HG02973 (cell line): ENCODE measurements around the gene RSL24D1.

ENCODE experiments used
- ATAC-seq: cut with Tn5 transposase; IDR thresholded peaks from one replicate; pipeline ENCODE4 v1.9.1; 2021; ENCODE audit warnings: moderate library complexity; ENCODE audit not compliant: unreplicated experiment

The RSL24D1 gene

DNA sequence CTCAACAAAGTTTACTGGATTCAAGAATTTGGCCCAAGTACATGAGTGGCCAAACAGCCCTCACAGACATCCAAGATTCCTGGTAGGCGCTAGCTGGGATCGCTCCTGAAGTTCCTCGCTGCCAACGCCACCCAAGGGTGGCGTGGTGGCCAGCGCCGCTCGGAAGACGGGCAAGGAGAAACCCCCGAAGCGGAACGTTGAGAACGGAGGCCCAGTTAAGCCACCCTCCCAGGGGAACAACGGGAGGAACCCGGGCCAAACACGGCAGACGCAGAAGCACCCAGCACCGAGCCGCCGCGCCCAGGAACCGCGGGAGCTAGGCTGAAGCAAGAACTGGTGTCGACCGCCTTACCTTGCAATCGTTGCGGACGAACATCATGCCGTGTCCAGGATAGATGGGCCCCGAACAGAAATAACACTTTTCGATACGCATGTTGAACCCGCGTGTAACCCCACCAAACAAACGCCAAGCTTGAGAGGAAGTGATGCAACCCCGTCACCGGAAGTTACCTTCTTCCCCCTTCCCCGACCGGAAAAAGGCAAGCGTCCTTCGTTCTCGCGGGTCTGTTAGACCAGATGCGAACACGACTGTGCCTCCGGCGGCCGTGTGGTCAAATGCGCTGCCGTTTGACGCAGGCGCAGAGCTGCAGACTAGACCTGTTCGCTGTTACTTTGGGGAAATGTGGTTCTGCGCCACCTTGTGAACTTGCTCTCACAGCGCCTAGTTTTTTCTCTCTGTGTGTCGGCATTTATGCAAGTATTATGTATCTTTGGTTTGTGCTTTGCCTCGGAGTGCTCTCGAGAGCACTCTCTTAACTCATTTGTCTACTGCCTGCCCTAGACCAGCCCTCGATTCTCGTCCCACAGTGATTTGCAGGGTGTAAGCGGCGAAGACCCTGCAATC lies at the start of gene RSL24D1:
Gene RSL24D1, minus strand, starts transcription at position 484 of the 904 bp plus-strand sequence. Its CDS starts 51 bp downstream, at position 433.
- peak; percentile 95 for ATAC-seq

DNA sequence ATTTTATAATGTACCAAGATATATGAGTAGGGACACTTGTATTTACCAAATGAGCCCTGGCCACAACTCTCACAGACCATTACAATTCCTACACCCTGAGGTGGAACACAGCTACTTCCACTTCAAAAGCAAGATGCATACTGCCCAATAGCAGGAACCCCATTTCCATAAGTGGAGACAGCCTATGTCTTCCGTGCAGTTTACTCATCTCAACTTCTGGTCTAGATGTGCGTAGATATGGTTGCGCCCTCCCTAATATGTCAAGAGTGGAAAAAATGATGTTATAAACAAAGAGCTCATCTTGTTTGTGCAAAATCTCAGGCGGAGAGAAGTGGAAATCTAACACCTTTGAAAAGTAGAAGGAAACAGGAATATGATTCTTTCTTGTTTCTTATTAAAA lies 48.3 kb upstream of the RSL24D1 start:
- no peak for ATAC-seq

DNA sequence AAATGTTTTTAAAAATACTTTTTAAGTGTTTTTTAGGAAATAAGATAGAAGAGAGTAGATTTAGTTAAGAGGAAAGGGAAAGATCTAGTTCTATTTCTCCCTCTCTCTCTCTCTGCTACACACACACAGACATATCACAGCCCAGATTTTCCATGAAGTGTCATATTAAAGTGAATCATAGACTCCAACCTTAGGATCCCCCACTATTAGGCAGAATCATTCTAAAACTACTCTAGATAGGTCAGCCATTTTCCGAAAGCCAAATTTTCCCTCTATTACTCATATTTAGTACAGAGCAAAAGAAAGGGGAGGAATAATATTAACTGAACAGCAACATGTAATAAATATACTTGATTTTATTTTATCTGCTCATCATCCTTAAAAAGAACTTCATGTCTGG lies 45.1 kb upstream of the RSL24D1 start:
- no peak for ATAC-seq

DNA sequence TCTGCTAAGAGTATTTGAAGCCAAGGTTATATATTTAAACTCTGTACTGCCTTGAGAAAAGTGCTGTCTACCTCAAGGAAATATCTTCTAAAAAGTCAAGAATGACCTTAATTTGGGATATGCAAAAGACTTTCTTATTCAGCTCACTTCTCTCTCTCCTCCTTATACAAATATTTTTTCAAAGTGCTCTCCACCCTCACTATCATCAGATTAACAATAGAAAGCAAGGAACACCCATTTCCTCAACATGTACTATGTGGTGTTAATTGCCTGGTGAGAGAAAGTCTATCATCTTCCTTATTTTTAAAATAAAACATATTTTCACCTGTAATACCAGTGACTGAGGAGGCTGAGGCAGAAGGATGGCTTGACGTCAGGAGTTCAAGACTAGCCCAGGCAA lies 44.4 kb upstream of the RSL24D1 start:
- ATAC-seq = no peak

DNA sequence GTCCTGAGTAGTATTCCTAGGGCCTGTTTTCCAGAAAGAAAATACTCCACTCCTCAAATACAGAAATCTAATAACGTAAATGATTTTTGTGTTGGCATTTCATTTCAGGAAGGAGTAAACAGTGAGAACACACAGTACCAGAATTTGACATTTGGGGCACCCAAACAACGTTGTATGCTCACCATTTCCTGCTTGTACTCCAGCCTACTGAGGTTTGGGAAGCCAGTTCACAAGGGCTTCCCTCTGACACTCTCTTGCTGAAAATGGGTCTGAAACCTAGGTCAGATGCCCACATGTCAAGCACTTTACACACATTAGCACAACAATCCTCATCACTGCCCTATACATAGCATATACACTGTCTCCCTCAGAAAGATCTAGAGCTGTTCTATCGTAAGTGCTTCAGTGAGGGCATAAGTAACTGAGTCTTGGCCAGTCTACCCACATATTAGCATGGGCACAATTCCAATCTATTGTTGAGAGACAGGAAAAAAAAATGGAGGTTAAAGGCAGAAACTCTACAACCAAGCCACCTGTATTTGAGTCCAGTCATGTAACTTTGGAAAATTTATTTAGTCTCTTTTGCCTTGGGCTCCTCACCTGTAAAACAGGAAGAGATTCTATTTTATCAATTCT lies 43.5 kb upstream of the RSL24D1 start:
- ATAC-seq = no peak

DNA sequence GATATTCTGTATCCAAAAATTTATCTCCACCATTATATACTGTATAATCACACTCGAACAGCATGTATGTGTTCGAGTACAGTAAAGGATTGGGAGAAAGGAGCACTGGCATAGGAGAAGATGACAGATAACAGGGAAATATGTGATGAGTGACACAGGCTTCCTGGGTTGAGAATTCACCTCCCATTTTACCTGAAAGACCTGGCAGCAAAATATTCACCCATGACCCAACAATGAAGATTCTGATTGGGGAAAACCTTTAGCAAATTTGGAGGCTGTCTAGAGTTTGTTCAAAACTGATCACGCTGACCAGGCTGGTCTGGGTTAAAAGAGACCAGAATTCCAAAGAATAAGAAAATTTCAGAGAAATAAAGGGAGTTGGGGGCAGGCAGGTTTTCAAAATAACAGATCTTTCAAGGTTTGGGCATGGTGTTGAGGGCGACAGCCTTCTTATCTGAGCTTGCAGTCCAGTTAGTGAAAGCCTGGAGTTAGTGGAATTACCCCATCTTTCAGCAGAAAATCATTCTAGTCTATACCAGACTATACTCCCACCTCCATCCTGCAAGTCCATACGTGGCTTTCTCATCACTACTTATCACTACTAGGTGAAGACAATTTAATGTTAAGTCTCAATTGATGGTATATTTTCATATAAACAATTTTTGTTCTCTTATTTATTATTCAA lies 42.8 kb upstream of the RSL24D1 start:
- no peak for ATAC-seq

DNA sequence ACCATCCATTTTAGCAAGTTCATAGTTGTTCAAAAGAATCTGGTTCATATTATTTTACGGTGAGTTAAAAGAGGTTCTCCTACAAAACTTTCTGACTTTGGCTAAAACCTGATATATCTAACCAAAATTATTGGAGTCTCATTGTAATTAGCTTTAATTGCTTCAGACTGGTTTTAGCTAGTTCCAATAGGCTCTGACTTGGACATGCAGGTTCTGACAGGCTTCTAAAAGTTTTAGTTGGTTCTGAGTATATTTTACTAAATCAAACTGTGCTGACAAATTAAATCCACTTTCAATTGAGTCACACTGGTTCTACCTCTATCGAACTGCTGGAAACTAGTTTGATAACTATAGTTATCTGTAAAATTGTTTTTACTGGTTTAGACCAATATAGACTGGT lies 42.1 kb upstream of the RSL24D1 start:
- ATAC-seq = no peak

DNA sequence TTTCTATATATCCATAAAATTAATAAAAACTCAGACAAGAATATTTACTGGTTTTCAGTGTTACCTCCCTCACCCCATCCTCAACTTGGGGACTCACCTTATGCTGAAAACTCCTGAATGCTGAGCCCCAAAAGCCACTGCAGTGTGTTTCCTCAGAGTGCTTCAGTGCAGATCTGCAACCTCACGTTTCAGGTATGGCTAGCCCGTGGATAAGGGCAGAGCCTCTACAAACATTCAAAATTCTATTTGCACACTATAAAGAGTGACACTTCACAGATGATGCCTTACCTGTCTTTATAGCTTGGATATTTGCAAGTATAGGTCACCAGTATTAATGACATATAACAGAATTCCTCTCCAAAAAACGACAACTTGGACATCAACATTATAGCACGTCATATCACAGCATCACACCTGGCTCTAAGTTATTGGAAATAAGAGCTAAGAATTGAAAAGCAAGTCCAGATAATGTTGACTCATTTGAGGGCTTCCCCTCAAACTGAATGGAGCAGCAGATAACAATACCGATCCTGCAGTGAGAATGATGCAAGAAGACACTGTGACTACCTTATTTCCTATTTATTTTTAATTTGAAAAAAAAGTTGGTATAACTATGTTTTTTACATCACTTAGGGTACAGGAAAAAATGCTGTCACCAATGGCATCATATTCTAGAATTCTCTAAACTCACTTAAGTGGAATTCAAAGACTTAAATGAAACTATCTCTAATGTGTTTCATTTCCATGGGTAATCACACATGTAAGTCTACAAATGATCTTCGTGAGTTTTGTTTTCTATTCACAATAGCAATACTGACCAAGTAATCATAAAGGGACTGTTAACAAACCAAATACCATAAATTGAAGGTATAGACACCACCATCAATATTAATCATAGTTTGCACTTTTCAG lies 40.7 kb upstream of the RSL24D1 start:
- ATAC-seq = no peak

DNA sequence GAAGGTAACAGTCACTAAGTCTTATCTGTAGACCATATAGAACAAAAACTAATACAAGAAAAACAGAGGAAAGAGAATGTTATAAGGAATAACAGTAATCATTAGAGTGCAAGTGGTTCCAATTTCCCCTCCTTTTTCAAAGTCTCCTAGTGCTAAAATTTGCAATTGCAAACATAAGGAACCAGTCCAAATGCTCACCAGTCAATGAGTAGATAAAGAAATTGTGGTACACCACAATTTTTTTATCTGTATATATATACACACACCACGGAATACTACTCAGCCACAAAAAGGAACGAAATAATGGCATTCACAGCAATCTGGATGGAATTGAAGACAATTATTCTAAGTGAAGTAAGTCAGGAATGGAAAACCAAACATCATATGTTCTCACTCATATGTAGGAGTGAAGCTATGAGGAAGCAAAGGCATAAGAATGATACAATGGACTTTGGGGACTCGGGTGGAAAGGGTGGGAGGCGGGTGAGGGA lies 38.9 kb upstream of the RSL24D1 start:
- no peak for ATAC-seq

DNA sequence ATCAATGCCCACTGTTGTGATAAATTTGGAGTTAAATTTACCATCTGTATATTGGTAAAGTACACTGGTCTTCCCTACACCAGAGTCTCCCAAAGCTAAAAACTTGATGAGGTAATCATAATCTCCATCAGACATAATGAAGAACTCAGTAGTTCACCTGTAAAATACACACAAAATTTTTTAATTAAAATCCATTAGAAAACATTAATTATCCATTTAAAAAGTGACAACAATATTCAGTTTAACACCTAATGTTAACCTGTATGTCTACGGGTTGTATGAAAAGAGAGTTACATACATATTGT lies 38.0 kb upstream of the RSL24D1 start:
- no peak for ATAC-seq

DNA sequence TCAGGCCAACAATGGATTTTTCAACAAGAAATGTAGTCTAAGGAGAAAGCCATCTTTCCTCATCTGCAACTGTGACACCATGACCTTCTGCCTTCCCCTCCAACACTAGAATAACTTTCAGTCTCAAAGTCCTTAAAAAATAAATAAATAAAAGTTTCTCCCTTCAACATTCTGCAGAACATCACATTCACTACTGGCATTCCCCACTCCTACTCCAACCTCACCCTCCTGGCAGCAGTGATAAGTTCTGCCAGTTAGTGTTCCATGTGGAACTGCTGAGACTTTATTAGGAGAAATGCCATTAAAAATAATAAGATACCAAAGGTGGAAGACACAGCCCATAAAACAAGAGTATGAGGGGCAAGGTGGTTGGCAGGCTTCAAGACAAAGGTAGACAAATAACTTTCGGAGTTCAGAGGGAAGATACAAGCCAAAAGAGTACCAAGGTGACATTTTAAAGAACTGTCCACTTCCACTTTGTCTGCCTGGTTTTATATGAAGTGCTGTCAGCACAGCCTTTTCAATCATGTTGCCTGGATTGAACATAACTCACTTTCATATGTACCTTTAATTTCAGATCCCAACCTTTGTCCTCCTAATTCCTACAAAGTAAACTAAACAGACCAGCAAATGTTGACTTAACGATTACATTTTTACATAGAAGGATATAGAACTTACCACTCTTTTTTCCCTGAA lies 37.5 kb upstream of the RSL24D1 start:
- ATAC-seq = no peak

DNA sequence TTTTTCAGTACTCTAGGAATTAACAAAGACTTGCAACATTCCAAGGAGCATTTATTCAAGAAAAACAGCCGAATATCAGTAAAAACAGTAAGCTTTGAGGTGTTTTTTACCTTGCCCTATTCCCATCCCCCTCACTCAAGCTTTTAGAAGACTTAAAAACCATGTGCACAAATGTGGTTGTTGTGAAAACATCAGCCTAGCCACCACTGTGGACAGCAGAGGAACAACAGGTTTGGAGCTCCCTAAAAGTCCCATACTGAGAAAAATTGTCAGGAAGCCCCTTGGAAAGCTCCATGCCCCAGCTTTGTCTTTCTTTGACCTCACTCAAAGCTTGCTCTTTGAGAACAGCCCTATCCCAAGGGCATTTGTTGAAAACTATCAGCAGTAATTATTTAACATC lies 34.7 kb upstream of the RSL24D1 start:
- ATAC-seq = no peak

DNA sequence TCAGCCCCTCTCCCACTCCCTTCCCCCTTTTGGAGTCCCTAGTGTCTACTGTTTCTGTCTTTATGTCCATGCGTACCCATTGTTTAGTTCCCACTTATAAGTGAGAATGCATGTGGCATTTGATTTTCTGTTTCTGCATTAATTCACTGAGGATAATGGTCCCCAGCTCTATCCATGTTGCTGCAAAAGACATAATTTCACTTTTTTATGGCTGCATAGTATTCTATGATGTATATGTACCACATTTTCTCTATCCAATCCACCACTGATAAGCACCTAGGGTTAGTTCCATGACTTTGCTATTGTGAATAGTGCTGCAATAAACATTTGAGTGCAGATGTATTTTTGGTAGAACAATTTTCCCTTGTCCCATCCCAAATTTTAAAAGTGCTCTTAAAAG lies 34.2 kb upstream of the RSL24D1 start:
- no peak for ATAC-seq

DNA sequence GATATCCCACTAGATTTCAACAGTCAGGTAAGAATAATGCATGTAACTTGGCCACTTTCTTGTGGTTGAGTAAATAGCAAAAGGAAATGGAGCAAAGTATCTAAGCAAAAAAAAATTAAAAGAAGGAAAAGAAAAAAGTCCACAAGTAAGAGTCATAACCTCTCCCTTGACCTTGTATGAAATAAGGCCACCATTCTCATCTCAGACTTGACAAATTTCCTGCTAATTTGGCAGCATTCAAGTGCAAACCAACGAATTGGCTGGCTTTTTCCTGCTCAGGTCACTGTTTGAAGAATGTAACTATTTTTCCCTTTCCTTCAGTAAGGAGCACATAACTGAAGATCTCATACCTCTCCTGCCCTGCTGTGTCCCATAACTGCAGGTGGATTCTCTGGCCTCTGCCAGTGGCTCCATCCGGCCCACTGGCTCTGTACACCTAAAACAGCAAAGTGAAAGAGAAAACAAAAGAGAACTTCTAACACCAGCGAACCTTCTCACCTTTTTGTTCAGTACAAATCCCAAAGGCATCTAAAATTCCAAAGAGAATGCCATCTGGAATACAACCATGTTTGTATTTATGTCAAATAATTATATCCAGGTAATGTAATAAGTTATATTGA lies 33.4 kb upstream of the RSL24D1 start:
- ATAC-seq = no peak

DNA sequence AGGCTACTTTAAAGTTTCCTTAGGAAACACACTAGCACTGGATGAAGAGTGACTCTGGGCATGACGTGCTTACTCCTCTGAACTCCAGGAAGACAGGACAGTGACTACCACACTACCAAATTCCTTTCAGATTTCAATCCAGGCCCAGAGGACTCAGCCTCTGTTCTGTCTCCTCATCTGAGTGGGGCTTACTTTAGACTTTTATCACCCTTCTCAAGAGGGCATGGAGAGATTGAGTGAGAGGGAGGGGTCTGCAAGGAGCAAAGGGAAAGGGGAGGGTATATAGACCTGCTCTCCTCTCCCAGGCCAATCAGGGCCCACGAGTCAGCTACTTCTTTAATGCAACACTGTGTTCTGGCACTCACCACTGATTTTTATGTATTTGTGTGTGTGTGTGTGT lies 29.4 kb upstream of the RSL24D1 start:
- ATAC-seq = no peak

DNA sequence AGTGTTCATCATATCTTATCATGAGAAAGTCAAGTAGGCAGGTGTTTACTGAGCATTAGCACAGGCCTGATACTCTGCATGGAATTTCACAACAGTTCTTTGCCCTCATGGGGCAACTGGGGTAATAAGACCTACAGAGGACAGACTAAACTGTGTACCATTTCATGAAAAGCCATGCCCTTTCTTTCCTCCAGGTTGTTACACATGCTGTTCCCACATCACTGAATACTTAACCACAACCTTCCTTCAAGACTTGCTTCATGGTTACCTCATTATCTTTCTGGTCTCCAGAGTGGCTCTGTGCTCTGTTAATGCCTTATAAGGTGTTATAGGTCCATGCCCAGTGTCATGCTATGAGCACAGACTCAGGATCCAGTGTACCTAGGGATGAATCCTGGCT lies 28.2 kb upstream of the RSL24D1 start:
- no peak for ATAC-seq

DNA sequence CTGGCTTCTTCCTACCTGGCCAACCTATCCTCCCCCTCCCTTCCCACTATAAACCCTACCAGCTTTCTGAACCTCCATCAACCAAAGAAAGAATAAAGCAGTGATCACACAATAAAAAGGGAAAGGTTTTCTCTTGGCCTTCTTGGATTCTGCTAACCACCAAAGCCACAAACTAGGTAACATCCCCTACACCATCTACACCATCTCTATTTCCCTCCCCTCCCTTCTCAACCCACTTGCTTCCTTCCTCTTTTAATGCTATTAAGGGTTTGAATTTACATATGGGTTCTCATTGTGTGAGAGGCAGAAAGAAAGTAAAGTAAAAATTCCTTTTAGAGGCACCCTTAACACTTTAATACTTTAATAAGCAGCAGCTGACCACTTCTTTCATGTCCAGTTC lies 25.8 kb upstream of the RSL24D1 start:
- ATAC-seq = peak; percentile 47

DNA sequence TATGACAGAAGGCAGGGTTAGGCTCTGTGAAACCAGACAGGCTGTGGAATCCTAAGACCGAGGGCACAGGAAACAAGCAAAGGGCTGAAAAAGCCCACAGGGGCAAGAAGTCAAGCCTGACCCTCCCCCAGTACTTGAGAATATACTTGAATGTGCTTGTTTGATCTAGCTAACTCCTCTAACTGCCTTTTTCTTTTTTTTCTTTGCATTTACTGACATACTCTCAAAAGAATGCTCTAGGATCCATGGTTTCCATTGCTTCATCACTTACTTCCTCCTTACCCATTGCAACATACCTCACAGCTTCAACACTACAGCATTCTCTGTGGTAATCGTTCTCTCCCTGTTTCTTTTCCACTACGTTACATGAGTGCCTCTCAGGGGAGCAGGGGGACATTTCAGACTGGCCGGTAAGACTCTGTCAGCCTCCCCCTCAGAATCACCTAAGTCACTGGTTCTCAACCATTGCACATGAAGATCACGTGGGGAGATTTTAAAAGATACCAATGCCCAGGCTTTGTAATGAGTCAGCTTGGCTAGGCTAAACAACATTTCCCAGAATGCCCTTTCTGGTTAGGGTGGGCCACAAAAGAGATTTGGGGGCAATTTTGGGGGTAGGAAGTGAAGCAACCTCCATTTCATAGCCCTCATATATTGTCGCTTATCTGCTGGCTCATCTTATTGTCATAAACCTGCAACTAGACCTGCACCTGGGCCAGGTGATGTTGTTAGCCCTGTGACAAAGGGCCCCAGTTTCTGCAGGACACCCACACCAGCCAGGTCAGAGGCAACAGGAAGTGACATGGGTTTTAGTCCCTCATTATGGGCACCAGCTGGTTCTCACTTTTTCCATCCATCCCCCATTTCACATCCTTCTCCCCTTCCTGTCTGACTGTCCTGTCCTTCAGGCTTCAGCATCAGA lies 24.6 kb upstream of the RSL24D1 start:
- ATAC-seq = peak; percentile 52

DNA sequence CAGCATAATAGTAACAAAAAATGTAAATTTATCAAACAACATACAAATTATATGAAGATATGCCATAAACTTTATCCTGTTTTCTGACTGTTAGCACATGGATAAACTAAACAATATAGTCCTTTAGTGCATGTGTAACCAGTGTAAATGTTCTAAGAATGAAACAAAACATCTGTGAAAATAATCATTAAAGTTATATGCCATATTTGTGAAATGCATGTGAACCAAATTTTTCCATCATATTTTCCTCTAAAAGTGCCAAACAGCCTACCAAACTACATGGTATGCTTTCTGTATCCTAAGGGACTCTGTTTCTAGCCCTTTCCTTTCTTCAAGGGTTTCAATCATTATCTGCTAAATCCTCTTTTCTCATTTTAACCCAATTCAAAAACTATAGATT lies 23.9 kb upstream of the RSL24D1 start:
- ATAC-seq = no peak
